Globus pallidus (tissue), 1 donor: ENCODE data around the gene OR4X1.
"Not testable (repeated sequence)": the region's sequence is repeated elsewhere in the genome, so short reads cannot be mapped to it uniquely, and the experiment has no call there.

ENCODE experiments used
- DNase-seq: peaks from one replicate; pipeline ENCODE4 v3.0.0-alpha.2; 2015; ENCODE audit warnings: low spot score

Gene OR4X1

GRCh38 chr11:48263423-48263911, at the start of gene OR4X1:
TSS of gene OR4X1 (plus strand) at chr11:48263861. CDS start at chr11:48263861, 0 bp downstream.
- DNase-seq, result no peak

GRCh38 chr11:48216510-48216909, 47.2 kb upstream of the OR4X1 start, which contains the start of gene OR4B1:
TSS of gene OR4B1 (plus strand) at chr11:48216810. CDS start at chr11:48216810, 0 bp downstream.
- no peak for DNase-seq

DNA sequence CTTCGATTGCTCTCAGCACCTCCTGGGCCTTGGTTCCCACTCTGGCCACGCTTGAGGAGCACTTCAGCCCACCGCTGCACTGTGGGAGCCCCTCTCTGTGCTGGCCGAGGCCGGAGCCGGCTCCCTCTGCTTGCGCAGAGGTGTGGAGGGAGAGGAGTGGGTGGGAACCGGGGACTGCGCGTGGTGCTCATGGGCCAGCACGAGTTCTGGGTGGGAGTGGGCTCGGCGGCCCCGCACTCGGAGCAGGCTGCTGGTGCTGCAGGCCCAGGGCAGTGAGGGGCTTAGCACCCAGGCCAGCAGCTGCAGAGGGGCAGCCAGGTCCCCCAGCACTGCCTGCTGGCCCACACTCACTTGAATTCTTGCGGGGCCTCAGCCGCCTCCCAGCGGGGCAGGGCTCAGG, 34.9 kb upstream of the OR4X1 start:
- DNase-seq, result no peak

- DNase-seq, result not testable (repeated sequence)
Observed at GRCh38 chr11:48230057-48230456, 33.6 kb upstream of the OR4X1 start.

- no peak for DNase-seq
Observed at GRCh38 chr11:48237727-48238126, 25.9 kb upstream of the OR4X1 start.

DNA sequence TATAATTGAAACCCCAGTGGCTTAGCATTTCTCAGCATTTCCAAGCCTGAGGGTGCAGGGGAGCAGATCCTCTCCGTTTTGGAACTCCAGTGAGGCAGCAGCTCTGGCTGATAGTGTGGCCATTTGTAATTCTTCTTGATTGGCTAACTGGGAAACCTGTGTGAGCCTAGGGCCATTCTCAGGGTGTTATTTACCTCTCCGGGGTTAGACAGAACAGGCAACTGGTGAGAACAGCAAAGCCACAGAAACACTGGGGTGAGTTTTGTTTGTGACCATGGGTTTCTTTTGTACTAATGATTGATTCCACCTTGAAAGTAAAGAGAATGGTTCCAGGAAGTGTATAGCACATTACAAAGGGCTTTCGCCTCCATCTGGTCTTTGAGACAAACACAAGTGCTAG, 21.2 kb upstream of the OR4X1 start:
- no peak for DNase-seq

DNA sequence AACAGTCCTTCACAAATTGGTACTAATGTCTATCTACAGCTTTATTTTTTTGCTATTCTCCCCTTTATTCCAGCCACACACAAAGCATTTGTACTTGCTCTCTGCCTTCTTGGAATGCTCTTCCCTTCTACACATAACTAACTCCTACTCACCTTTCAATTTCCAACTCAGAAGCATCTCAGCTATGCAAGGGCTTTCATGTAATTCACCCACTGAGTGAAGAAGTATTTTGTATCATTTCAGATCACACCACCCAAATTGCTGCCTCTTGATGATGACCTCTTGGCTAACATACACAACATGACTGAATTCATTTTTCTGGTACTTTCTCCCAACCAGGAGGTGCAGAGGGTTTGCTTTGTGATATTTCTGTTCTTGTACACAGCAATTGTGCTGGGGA, 18.9 kb upstream of the OR4X1 start, which contains the start of gene OR4X2:
Gene OR4X2 (plus strand): TSS at position 301 of the 400 bp plus-strand sequence. CDS start 0 bp downstream, at position 301.
- no peak for DNase-seq

GRCh38 chr11:48248902-48249301, 14.8 kb upstream of the OR4X1 start:
- no peak for DNase-seq

- DNase-seq, result no peak
Observed at GRCh38 chr11:48261600-48261999, 2.1 kb upstream of the OR4X1 start.

DNA sequence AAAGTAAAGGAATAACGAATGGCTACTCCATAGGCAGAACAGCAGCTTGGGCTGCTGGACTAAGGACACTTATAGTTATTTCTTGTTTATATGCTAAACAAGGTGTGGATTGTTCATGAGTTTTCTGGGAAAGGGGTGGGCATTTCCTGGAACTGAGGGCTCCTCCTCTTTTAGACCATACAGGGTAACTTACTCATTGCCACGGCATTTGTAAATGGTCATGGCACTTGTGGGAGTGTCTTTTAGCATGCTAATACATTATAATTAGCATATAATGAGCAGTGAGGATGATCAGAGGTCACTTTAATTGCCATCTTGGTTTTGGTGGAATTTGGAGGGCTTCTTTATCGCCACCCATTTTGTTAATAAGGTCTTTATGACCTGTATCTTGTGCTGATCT, 7.0 kb downstream of the OR4X1 start:
- DNase-seq, result no peak

- no peak for DNase-seq
Observed at GRCh38 chr11:48272606-48273005, 8.9 kb downstream of the OR4X1 start.

- DNase-seq, result no peak
Observed at GRCh38 chr11:48305923-48306322, 42.3 kb downstream of the OR4X1 start, which contains the start of gene OR4S1. TSS of gene OR4S1 (plus strand) at chr11:48306223. CDS start at chr11:48306223, 0 bp downstream.

GRCh38 chr11:48307760-48308386, 44.2 kb downstream of the OR4X1 start:
- peak; percentile 68 for DNase-seq

DNA sequence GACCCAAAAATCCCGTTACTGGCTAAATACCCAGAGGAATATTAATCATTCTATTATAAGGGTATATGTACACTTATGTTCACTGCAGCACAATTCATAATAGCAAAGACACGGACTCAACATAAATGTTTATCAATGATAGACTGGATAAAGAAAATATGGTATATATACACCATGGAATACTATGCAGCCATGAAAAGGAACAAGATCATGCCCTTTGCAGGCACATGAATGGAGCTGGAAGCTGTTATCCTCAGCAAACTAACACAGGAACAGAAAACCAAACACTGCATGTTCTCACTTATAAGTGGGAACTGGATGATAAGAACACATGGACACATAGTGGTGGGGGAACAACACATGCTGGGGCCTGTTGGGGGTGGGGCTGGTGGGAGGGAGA, 49.9 kb downstream of the OR4X1 start:
- not testable (repeated sequence) for DNase-seq
